Immature natural killer cell (primary cell): Measurements from ENCODE around the gene HECTD4. TPM values are rescaled to one million over a fixed set of nuclear protein-coding genes. Genes with fewer than 3 reads are reported as not detected.
"Not testable (repeated sequence)": the region's sequence is repeated elsewhere in the genome, so short reads cannot be mapped to it uniquely, and the experiment has no call there.

Source experiments
- DNase-seq, 3 donors: peaks; one replicate each; pipeline ENCODE4 v3.0.0; 2022; ENCODE audit warnings: mixed read lengths in 1 of 3
- H3K27ac Mint-ChIP-seq, 6 donors: one replicate each; pipeline ENCODE4 v1.8.0; 2020; ENCODE audit warnings: mixed read lengths in 6 of 6, mild to moderate bottlenecking in 5 of 6, inconsistent platforms in 4 of 6, moderate library complexity in 3 of 6
- H3K27me3 Mint-ChIP-seq, 3 donors: one replicate each; pipeline ENCODE4 v1.8.0; 2020 to 2021; ENCODE audit warnings: low read depth in 3 of 3, mild to moderate bottlenecking in 3 of 3, mixed read lengths in 3 of 3, moderate library complexity in 3 of 3, inconsistent platforms in 1 of 3
- H3K36me3 Mint-ChIP-seq, 3 donors: one replicate each; pipeline ENCODE4 v1.8.0; 2020; ENCODE audit warnings: mixed read lengths in 3 of 3, inconsistent platforms in 2 of 3, mild to moderate bottlenecking in 2 of 3
- H3K4me1 Mint-ChIP-seq, 2 donors: one replicate each; pipeline ENCODE4 v1.8.0; 2020; ENCODE audit warnings: inconsistent platforms in 2 of 2, mild to moderate bottlenecking in 2 of 2, mixed read lengths in 2 of 2, moderate library complexity in 1 of 2
- H3K4me3 Mint-ChIP-seq, 5 donors: one replicate each; pipeline ENCODE4 v1.8.0; 2020; ENCODE audit warnings: mild to moderate bottlenecking in 5 of 5, mixed read lengths in 5 of 5, inconsistent platforms in 3 of 5, moderate library complexity in 3 of 5
- H3K9me3 Mint-ChIP-seq, 6 donors: one replicate each; pipeline ENCODE4 v1.8.0; 2020; ENCODE audit warnings: mild to moderate bottlenecking in 6 of 6, mixed read lengths in 6 of 6, inconsistent platforms in 4 of 6, moderate library complexity in 3 of 6
- polyA plus RNA-seq, 3 donors: library from polyadenylated mRNA; unstranded; fragments of 300-500 nt; fragmentation: Illumina TruSeq; gene quantifications; one replicate each; pipeline ENCODE4 v1.2.3, GENCODE V29; 2021

HECTD4 gene
- polyA plus RNA-seq, 3 donors from 2014 or later, result 0.76 to 8.5 (median 2.6) TPM

DNA sequence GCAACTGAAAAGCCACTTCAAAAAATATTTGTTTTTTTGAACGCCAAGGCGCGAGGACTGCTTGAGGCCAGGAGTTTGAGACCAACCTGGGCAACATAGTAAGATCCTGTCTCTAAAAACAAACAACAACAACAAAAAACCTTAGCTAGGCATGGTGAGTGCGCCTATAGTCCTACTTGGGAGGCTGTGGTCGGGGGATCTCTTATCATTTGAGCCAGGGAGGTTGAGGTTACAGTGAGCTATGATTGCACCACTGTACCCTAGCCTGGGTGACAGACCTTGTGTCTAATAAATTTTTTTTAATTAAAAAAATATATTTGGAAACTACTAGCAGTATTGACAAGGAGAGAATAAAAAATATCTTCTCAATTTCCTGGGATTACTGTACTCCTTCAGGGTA lies 143.8 kb downstream of the HECTD4 start:
- Mint-ChIP-seq H3K4me1 (no peaks in the 10 kb centered on the region), H3K27me3 (peaks cover 0 to 1% (median 0%) of the 10 kb centered on the region in 3 donors), H3K36me3 (peaks cover 34 to 57% (median 40%) of the 10 kb centered on the region in 3 donors), H3K9me3 (no peaks in the 10 kb centered on the region), H3K27ac (no peak overlapping the region), H3K4me3 (no peak overlapping the region)
- no peak for DNase-seq

DNA sequence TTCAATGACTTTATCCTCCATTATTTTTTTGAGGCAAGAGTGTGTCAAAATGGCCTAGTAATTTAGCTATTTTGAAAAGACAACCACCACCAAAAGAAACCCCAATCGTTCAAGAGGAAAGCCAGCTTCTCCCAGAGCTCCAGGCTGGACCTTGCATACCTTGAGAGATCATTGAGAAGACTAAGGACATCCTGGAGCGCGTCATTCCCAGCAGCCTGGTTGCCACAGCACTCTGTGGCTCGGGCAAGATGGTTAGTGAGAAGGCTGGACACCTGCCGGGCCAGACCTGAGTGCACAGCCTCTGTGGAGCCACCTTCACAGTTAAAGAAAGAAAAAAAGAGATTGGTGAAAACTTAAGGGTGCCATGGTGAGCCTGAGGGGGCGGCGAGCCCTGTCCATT lies 145.4 kb downstream of the HECTD4 start:
- no peaks in the 10 kb centered on the region for H3K9me3 Mint-ChIP-seq
- DNase-seq, result no peak
- no peak overlapping the region for H3K4me3 Mint-ChIP-seq
- no peak overlapping the region for H3K27ac Mint-ChIP-seq
- H3K27me3 Mint-ChIP-seq, result peaks cover 0 to 2% (median 1%) of the 10 kb centered on the region in 3 donors
- H3K4me1 Mint-ChIP-seq, result no peaks in the 10 kb centered on the region
- peaks cover 31 to 52% (median 32%) of the 10 kb centered on the region in 3 donors for H3K36me3 Mint-ChIP-seq

DNA sequence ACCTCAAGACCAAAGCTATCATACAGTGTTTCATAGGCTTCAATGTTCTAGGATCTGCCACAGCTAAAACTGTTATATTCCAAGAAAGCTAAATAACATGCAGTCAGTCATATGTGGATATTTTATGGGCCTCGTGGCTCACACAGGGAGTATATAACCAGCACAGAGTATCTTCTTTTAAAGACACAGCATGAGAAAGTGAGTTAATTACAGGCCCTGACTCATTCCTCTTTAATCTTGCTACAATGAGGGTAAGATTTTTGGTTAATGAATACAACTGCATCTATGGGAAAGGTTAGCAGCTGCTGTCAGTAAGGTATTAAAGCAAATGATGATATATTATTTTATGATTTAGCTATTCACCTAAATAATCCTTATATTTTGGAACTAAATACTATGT lies 145.8 kb downstream of the HECTD4 start:
- Mint-ChIP-seq H3K36me3 (peaks cover 29 to 51% (median 30%) of the 10 kb centered on the region in 3 donors), H3K4me1 (no peaks in the 10 kb centered on the region), H3K27ac (peak overlapping the region in 1 of 6 donors; percentile 12), H3K9me3 (no peaks in the 10 kb centered on the region), H3K27me3 (peaks cover 0 to 2% (median 1%) of the 10 kb centered on the region in 3 donors), H3K4me3 (no peak overlapping the region)
- no peak for DNase-seq

DNA sequence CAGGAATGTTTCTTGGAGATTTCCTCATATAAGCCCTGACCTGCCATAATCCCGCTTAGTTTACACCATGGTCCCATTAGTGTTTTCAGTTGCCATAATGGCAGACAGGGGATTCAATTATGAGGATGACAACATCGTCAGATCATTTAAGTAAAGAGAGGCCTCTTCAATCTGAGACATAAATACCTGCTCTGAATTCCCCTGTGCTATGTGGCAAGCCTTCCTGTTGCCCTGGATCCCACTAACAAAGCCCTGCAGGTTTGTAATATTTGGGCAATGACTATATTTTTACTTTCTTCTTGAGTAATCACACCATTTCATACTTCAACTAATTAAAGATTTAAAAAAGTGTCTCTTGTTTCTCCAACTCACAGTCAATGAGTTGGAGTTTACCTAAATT lies 147.9 kb downstream of the HECTD4 start:
- H3K36me3 Mint-ChIP-seq, result peaks cover 28 to 64% (median 39%) of the 10 kb centered on the region in 3 donors

DNA sequence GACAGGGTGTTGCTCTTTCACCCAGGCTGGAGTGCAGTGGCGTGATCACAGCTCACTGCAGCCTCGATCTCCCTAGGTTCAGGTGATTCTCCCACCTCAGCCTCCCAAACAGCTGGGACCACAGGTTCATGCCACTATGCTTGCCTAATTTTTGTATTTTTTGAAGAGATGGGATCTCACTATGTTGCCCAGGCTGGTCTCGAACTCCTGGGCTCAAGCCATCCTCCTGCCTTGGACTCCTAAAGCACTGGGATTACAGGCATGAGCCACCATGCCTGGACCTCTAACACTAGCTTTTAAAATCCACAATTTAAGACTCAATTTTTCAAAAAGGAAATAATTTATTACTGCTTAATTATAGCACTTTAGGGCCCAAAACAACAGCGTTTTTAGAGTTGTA lies 149.0 kb downstream of the HECTD4 start:
- Mint-ChIP-seq H3K27me3 (peaks cover 0 to 2% (median 1%) of the 10 kb centered on the region in 3 donors), H3K36me3 (peaks cover 24 to 62% (median 34%) of the 10 kb centered on the region in 3 donors), H3K4me3 (no peak overlapping the region), H3K27ac (no peak overlapping the region), H3K4me1 (no peaks in the 10 kb centered on the region), H3K9me3 (no peaks in the 10 kb centered on the region)
- no peak for DNase-seq

More for the DNA sequence above, 147.9 kb downstream of the HECTD4 start:
- H3K4me1 Mint-ChIP-seq, result no peaks in the 10 kb centered on the region
- DNase-seq, result no peak
- no peak overlapping the region for H3K27ac Mint-ChIP-seq
- no peak overlapping the region for H3K4me3 Mint-ChIP-seq
- peaks cover 0 to 2% (median 1%) of the 10 kb centered on the region in 3 donors for H3K27me3 Mint-ChIP-seq
- H3K9me3 Mint-ChIP-seq, result no peaks in the 10 kb centered on the region

DNA sequence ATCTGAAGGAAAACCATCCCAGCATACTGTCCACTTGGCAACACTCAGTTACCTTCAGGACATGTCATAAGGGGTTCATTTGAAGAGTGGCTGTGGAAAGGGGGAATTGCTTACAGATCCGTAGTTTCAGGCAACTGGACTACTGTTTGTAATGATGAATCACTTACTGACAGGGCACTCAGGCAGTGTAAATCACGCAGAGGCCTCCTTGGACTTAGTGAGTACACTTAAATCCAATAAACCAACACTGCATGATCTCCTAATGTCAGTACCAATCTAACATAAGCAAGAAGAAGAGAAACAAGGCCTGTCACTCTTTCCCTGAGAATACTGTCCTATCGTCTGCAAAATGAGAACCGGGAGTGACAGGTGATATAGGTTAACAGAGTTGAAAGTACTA lies 152.1 kb downstream of the HECTD4 start:
- Mint-ChIP-seq H3K36me3 (peaks cover 10 to 59% (median 29%) of the 10 kb centered on the region in 3 donors), H3K4me1 (no peaks in the 10 kb centered on the region), H3K27me3 (peaks cover 0 to 2% (median 0%) of the 10 kb centered on the region in 3 donors), H3K4me3 (no peak overlapping the region), H3K27ac (no peak overlapping the region), H3K9me3 (no peaks in the 10 kb centered on the region)
- no peak for DNase-seq

DNA sequence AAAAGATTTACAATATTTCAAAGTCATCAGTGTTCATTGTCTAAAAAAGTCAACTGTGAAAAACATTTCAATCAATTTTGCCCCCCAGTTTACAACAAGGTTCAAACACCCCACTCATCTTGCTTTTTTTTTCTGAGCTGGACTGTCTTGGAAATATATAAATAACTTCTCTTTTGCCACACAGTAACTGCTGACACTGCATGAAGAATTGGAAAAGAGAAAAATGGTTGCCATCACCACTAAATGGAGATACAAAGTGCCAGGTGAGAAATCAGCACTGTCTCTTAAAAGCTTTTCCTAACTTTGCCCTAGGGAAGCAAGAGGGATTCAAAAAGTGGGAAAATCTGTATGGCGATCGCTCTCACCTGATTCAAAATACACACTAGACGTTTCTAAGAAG lies 155.5 kb downstream of the HECTD4 start:
- Mint-ChIP-seq H3K27ac (no peak overlapping the region), H3K4me1 (no peaks in the 10 kb centered on the region), H3K9me3 (no peaks in the 10 kb centered on the region), H3K4me3 (no peak overlapping the region), H3K36me3 (peaks cover 1 to 46% (median 19%) of the 10 kb centered on the region in 3 donors), H3K27me3 (no peaks in the 10 kb centered on the region)
- no peak for DNase-seq

DNA sequence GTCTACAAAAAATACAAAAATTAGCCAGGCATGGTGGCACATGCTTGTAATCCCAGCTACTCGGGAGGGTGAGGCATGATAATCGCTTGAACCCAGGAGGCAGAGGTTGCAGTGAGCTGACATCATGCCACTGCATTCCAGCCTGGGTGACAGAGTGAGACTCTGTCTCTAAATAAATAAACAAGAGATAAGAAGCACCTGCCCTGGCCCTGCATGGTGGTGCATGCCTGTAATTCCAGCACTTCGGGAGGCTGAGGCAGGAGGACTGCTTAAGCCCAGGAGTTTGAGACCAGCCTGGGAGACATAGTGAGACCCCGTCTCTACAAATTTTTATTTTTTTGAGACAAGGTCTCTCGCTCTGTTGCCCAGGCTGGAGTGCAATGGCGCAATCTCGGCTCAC lies 161.6 kb downstream of the HECTD4 start:
- H3K36me3 Mint-ChIP-seq, result peaks cover 0 to 29% (median 10%) of the 10 kb centered on the region in 3 donors
- H3K27me3 Mint-ChIP-seq, H3K4me3 Mint-ChIP-seq, H3K9me3 Mint-ChIP-seq, DNase-seq, H3K27ac Mint-ChIP-seq, H3K4me1 Mint-ChIP-seq: not testable (repeated sequence)

DNA sequence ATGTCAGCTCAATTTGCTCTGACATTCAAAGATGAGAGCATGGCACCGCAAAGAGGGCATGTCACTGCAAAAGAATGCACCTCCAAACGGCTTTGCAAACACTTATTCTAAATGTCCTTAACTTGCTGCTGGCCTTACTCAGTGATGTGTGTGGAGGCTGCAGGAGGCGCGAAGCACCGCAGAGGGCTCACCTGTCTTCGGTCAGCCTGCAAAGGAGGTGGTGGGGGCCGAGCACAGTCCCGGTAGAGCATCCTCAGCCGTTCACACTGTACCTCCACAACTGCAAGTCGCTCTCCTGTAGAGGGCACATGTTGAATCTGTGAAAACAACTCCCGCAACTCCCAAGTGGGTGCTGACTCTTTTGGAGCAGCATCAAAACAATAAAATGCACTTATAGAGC lies 163.0 kb downstream of the HECTD4 start:
- Mint-ChIP-seq H3K27ac (no peak overlapping the region), H3K4me1 (no peaks in the 10 kb centered on the region), H3K27me3 (peaks cover 0 to 1% (median 0%) of the 10 kb centered on the region in 3 donors), H3K4me3 (no peak overlapping the region), H3K36me3 (peaks cover 0 to 32% (median 10%) of the 10 kb centered on the region in 3 donors), H3K9me3 (no peaks in the 10 kb centered on the region)
- no peak for DNase-seq

DNA sequence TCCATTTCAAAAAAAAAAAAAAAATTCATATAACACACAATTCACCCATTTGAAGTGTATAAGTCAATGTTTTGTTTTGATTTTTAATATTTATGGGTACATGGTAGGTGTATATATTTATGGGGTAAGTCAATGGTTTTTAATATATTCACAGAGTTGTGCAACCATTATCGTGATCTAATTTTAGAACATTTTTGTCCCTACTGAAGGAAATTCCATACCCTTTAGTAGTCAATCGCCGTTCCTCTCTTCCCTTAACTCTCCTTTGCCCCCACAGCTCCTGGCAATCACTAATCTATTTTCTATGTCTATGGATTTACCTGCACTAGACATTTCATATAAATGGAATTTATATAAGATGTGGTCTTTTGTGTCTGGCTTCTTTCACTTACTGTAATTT lies 164.1 kb downstream of the HECTD4 start:
- H3K9me3 Mint-ChIP-seq, result no peaks in the 10 kb centered on the region
- H3K4me3 Mint-ChIP-seq, result no peak overlapping the region
- no peak overlapping the region for H3K27ac Mint-ChIP-seq
- no peaks in the 10 kb centered on the region for H3K4me1 Mint-ChIP-seq
- H3K27me3 Mint-ChIP-seq, result peaks cover 0 to 1% (median 0%) of the 10 kb centered on the region in 3 donors
- DNase-seq, result no peak
- peaks cover 0 to 27% (median 10%) of the 10 kb centered on the region in 3 donors for H3K36me3 Mint-ChIP-seq

DNA sequence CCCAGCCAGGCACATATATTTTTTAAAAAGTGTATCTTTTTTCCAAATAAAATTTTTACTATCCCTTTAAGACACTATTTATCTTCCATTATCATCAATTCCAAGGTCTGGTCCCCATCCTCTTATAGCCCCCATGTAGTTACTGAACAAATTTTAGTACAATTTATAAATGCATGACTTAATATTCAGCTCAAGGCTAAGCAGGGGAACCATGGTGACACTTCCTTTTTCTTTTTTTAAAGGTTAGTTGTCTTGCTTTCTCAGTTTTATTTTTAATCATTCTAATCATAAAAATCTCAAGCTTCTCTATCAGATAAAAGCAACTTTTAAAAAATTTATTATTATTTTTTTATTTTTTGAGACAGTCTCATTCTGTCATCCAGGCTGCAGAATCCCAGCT lies 164.6 kb downstream of the HECTD4 start:
- Mint-ChIP-seq H3K4me3 (no peak overlapping the region), H3K9me3 (no peaks in the 10 kb centered on the region), H3K4me1 (no peaks in the 10 kb centered on the region), H3K27ac (no peak overlapping the region), H3K36me3 (peaks cover 0 to 22% (median 10%) of the 10 kb centered on the region in 3 donors), H3K27me3 (peaks cover 0 to 1% (median 0%) of the 10 kb centered on the region in 3 donors)
- DNase-seq, result no peak

DNA sequence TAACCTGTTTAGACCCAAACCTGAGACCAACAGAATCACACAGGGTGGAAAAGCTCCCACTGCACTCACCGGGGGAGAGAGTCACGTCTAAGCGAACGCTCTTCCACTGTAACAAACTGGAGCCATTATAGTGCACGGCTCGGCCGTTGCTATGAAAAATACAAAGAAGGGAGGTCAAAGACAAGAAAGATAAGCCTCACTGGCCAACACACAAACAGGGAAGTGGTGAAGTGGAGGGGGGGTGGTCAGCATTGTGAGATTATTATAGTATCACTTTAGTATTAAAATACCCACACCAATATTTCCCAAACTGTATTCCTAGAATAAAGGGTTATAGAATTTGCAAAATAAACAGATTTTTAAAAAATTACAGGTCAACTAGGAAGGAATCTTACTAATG lies 166.0 kb downstream of the HECTD4 start:
- Mint-ChIP-seq H3K4me1 (no peaks in the 10 kb centered on the region), H3K36me3 (peaks cover 13 to 35% (median 21%) of the 10 kb centered on the region in 3 donors), H3K27ac (no peak overlapping the region), H3K27me3 (peaks cover 0 to 1% (median 0%) of the 10 kb centered on the region in 3 donors), H3K4me3 (no peak overlapping the region), H3K9me3 (no peaks in the 10 kb centered on the region)
- DNase-seq, result no peak

DNA sequence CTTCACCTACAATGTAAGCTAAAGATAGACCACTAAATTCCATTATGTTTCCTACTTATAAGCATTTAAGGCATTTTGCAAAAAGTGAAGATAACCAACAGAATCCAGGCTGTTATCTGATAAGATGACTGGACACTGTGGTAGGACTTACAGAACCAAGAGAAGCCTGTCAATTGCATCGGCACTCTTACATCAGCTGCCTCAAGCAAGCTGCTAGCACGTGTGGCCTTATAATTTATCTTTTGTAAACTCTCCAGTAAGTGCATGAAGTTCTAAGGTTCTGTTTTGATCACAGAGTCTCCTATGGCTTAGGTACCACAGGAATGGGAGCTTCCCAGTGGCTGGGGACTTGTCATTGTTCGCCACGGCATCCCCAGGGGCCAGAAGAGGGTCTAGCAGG lies 168.2 kb downstream of the HECTD4 start:
- H3K4me1 Mint-ChIP-seq, result no peaks in the 10 kb centered on the region
- no peaks in the 10 kb centered on the region for H3K9me3 Mint-ChIP-seq
- no peak for DNase-seq
- H3K36me3 Mint-ChIP-seq, result peaks cover 22 to 46% (median 24%) of the 10 kb centered on the region in 3 donors
- peaks cover 0 to 3% (median 1%) of the 10 kb centered on the region in 3 donors for H3K27me3 Mint-ChIP-seq
- H3K4me3 Mint-ChIP-seq, result no peak overlapping the region
- no peak overlapping the region for H3K27ac Mint-ChIP-seq

DNA sequence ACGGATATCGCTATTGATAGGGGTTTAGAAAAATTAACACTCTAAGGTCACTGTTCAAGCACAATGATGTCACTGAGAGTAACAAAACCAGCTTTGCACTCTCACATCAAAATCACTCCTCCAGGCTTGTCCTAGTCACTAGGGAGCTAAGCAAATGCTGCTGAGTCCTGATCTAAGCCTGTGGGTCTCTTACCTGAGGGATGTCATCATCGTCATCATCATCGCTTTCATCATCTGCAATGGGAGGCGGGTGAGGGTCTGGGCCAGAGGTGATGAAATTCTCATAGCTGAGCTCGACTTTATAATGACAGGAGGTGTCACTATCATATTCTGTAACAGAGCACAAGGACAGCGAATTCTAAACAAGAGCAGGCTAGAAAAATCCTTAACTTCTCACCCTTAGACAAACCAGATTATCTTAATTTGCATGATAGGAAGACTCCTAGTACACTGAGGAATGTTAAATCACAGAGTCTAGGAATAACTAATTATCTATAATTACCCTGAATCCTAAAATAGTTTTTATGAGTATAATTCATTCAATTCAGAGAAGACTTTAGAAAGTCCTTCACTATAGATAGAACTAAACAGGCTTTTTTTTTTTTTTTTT lies 173.8 kb downstream of the HECTD4 start:
- no peak overlapping the region for H3K4me3 Mint-ChIP-seq
- H3K27me3 Mint-ChIP-seq, result peaks cover 0 to 3% (median 3%) of the 10 kb centered on the region in 3 donors
- peaks cover 25 to 48% (median 34%) of the 10 kb centered on the region in 3 donors for H3K36me3 Mint-ChIP-seq
- DNase-seq, result no peak
- H3K9me3 Mint-ChIP-seq, result no peaks in the 10 kb centered on the region
- H3K27ac Mint-ChIP-seq, result no peak overlapping the region
- H3K4me1 Mint-ChIP-seq, result peaks cover 11 to 13% of the 10 kb centered on the region in 2 donors
